ENCODE data around the gene KCNV2.

Gene KCNV2

GRCh38 chr9:2761424-2761823, 44.1 kb downstream of the KCNV2 start:
- DNase-seq = peak; percentile 6

GRCh38 chr9:2764353-2764752, 47.0 kb downstream of the KCNV2 start:
- peak; percentile 75 for DNase-seq

GRCh38 chr9:2765250-2765880, 48.1 kb downstream of the KCNV2 start:
- no peak for DNase-seq

- DNase-seq = no peak
Measured at GRCh38 chr9:2767800-2768677, 50.7 kb downstream of the KCNV2 start.

GRCh38 chr9:2771087-2771486, 53.8 kb downstream of the KCNV2 start:
- DNase-seq = no peak

- no peak for DNase-seq
Measured at GRCh38 chr9:2771661-2772060, 54.4 kb downstream of the KCNV2 start.

GRCh38 chr9:2777454-2777853, 60.1 kb downstream of the KCNV2 start:
- no peak for DNase-seq

GRCh38 chr9:2778816-2779215, 61.5 kb downstream of the KCNV2 start:
- no peak for DNase-seq
